ENCODE results near the gene TIMP2.
A peak's percentile ranks its signal among the peaks of the same experiment; 100 is the strongest.

DNA sequence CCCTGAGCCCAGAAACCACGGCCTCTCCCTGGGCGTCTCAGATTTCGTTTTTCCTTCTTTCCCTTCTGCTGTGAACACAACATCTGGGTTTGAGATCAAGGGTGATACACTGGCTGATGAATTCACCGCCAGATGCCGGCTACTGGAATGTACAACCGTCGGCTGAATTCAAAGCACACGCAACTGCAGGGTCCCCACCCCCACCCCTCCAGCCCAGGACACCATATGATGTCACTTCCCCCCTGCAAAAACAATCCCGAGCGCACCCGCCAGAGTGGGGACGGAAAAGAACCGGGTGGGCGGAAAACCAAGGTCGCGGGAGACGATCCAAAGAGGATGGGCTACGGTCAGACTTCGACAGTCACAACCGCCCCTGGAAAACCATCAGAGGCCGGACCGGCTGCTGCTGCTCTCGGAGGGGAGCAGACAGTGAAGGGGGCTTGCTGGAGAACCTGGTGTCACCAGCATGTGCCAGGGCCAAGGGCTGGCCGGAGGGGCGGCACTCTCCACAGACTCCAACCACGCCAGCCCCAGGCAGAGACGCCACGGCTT lies 45.5 kb downstream of the TIMP2 start:
- peak; percentile 68 for TF ChIP-seq FOXP2 (optimal IDR thresholded peaks at IDR 0.05; ENCODE audit: borderline replicate concordance, extremely low read depth, extremely low read length, insufficient read depth)
- no peak for TF ChIP-seq TAF1 (IDR thresholded peaks at IDR 0.05; ENCODE audit: borderline replicate concordance, insufficient read depth, low read length)
- no peak for TF ChIP-seq POLR2AphosphoS5 (IDR thresholded peaks at IDR 0.05; ENCODE audit: low read depth, low read length)
